ELF-1 (cell line): ENCODE measurements around the gene RAD51B.

Source experiments
- DNase-seq: peaks from one replicate; pipeline ENCODE4 v3.0.0-alpha.2; 2016; ENCODE audit warnings: low read depth, low spot score

The RAD51B gene

DNA sequence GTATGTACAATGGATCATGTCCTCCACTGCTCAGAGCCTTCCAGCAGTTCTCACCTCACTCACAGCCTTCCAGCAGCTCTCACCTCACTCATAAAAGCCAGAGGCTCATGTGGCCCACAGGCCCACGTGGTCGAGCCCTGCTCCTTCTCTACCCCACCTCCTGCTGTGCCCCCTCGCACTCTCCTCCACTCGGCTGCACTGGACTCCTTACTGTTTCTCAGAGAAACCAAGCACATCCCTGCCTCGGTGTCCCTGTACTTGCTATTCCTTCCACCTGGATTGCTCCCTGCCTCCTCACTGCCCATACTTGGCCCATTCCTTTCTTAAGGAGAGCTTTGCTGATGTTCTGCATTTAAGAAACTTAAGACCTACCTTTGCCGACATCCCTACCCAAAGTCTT is 753.5 kb downstream of the RAD51B start:
- no peak for DNase-seq

DNA sequence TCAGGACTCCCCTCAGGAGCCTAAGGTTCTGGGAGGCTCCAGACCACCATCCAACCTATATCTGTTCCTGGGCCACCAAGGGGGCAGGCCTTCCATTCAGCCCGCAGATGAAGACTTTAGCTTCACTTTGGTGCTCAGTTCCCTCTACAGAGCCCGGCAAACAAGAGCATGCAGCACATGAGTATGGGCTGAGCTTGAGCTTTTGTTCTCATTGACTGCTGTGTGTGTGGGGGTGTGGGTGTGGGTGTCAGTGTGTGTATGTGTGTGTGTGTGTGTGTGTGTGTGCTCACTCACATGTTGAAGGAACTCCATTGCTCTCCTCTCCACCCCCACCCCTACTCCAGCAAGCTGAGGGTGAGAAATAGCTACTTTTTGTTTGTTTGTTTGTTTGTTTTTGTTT is 754.1 kb downstream of the RAD51B start:
- DNase-seq, result no peak

DNA sequence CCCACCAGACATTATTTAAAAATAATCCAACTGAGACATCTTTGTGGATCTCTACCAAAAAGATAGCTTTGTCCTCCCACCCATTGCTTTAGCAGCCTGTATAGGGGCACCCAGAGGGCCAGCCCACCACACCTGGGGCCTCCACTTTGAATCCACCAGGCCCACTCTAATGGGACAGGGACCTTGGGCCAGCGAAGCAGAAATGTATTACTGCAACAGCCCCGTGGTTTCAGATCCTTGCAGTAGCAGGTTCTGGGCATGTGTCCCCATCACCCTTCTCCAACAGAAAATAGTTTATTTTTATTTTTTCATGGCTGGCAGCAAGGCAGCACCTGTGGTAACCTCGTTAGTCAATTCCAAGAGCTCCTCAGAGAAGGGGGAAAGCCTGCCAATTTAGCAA is 754.9 kb downstream of the RAD51B start:
- no peak for DNase-seq

DNA sequence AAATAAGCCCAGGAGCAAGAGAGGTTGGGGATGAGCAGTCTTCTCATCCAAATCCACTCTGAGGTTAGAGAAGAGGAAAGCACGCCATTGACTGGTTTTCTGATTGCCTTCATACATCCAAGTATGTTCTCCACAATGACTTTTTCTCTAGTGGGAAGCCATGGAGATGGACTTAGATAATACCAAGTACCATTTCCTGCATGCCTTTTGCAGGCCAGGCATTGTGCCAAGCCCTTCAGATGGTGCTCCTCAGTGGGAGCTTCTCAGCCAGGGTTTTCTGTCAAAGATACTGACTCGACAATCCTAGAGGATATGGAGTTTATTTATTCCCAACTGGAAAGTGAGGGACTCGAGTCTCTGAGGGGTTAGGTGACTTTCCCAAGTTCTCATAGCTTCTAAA is 755.3 kb downstream of the RAD51B start:
- no peak for DNase-seq

DNA sequence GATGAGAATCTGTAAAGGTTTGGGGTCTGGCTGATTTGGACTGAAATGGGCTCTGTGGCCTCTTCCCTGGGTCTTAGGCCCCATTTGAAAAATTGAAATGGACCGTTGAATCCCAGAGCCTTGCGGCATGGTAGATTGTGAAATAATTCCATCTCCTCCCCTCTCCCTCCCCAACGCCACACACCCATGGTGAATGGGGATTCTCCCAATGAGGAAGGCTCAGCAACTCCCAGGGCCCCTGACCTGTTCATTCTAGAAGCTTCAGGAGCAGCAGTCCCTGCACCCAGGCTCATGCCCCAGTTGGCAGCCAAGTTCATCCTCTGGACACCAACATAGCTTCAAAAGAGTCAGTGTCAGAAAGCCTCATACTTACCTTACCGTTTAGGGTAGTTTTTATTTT is 755.8 kb downstream of the RAD51B start:
- DNase-seq, result no peak

DNA sequence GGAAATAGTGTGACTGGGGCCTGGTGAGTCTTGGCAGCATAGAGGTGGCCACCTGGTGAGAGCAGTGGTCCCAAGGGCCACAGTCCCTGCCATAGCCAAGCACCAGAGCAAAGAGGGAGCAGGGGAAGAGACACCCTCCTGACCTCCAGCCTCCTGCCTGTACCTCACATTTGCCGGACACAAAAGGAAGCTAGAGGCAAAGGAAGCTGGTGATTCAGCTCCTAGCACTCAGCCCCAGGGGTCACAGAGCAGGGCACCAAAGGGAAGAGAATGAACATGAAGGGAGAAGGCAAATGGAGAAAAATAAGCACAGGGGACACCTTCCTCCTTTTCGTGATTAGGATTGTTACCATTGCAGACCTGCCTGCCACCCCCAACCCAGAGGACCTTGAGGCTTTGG is 756.5 kb downstream of the RAD51B start:
- no peak for DNase-seq

DNA sequence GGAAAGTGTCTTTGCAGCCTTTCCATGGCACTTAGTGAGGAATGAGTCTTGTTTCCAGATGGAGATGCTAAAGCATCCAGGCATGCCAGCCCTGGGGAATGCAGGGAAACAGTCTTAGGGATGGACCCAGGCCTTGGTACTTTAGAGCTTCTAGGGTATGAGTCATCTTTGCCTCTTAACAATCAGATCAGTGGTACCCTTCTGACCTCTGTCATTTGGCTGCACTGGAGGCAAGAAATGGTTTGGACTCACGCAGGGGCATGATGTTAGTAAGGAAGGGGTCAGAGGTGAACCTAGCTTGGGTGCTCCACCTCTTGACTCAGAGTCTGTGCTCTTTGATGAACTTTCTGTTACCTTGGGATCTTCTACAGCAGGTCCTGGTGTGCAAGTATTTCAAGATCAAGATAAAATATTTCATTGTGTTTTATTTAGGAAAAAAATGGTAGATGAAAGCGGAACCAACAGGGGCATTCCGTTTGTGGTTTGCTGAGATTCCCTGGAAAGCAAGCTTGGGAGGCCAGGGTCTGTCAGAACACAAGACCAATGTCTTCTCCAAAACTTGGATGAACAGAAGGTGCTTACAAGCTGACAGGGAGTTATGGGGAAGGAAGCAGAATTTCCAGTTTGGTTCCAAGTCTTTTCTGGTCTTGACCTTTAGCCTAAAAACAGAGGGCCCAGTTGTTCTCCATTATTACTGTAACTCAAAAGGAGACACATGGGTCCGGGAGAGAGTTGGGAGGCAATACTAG is 757.1 kb downstream of the RAD51B start:
- no peak for DNase-seq

DNA sequence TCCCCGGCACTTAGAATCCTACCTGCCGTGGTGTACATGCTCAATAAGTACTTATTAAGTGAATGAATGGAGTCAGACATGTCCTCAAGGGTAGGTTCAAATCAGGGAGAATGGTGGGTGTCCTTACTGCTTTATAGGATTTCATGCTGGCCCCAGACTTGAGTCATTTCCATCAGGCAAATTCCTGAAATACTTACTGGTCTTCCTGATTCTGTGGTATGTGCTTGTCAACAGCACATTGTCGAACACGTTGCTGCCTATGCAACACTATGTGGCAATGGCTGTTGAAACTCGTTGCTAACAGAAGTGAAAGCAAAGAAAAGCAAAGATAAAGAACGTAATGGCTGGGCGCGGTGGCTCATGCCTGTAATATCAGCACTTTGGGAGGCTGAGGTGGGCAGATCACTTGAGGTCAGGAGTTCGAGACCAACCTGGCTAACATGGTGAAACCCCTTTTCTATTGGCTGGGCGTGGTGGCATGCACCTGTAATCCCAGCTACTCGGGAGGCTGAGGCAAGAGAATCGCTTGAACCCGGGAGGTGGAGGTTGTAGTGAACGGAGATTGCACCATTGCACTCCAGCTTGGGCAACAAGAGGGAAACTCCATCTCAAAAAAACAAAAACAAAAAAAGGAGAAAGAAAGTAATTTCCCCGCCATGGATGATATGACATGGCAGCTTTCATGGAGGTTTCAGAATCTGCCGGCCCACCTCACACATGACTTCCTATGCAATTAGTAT is 758.4 kb downstream of the RAD51B start:
- DNase-seq, result peak; percentile 67

DNA sequence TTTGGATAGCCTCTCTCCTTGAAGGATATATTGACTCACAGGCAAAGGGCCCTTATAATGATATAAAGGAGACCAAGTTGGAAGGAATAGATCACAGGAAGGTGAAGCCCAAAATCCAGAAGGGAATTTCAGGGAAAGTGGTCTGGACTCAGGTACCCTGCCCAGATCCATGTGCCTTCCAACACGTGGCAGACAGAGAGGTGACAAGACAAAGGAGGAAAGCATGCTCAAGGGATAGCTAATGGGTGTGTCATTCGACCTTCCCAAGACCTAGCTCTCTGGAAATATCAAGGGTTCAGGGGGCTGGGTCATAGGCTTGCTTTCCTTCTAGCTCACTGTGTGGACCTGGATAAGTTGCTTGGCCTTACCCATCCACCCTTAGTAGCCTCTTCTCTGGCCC is 759.0 kb downstream of the RAD51B start:
- DNase-seq, result no peak

DNA sequence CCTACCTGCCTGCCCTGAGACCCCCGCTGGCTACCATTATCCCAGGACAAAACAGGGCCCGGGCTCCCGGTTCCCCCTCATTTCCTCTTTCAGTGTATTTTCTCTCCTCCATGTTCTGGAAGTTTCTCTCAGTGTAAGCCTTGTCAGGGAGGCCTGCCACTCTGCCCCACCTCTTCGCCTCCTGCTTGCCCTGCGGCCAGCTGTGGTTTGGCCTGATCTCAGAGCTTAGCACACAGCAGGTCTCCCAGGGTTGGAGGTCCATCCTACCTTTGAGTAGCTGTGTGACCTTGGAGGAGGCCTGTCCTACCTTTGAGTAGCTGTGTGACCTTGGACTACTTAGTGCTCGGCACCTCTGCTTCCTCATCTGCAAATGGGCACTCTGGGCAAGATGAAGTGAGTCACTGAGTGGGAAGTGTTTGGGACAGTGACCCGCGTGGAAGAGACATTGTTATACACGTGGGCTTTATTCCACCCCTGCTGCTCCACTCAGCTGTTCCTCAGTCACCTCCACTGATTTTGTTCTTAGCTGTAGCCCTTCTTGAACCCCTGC is 760.6 kb downstream of the RAD51B start:
- DNase-seq, result no peak

DNA sequence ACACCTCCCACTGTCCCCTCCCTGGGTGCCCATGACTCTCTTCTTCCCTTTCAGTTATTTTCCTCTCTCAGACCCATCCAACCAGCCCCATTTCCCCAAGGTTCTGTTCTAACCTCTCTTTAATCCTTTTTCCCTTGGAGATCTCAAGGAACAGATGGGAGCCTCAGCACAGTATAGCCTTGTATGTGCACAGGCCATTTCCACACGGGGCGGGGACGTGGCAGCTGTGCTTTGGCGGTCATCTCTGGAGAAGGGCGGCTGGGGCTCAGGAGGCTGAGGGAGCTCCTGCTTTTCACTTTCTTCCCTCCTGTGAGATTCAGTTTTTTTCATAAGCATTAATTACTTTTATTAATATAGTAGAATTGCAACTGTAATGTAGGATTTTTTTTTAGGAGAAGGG is 761.1 kb downstream of the RAD51B start:
- DNase-seq, result no peak

DNA sequence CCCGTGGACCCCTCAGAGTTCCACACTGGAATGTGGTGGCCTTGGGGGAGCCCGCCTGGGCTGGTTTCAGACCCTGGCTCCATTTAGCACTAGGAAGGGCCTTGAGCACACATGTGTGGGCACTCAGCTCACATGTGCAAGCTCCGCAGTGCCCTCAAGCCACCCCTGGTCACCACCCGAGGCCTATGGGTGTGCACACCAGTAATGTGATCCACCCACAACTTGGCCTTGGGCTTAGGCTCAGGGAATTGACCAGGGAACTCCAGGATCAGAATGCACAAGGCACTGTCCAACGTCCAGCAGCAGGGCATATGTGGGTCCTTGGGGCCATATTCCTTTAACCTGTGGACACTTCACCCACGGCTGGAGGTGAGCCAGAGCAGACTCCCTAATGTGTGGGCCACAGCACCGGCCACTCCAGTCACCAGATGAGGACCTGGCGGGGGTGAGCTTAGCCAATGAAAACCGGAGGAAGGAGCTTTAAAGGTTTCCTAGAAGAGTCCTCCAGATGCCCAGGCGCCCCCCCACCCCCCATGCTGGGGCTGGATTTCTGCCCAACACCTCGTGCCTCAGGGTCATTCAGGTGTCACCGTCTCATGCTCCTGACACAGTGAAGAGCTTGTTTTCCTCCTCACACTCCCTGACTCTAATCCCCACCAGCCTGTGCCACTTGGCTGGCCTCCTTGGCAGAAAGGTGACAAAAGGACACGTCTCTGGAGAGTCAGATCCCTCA is 764.1 kb downstream of the RAD51B start:
- no peak for DNase-seq

DNA sequence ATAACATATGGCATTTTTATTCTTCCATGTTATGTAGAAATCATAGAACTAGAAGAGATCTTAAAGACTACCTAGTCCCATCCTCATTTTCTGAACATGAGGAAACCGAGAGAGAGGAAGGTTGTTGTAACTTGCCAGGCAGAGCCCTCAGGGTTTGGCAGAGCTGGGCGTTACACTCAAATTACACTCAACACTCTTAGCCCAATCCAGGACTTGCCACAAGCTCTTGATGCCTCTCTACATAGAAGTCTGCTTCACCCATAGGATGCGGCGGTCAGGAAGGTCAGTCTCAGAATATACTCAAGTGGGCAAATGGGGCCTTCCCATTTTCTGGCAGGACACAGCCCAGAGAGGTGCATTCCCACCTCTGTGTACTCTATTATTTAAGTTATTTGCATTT is 765.2 kb downstream of the RAD51B start:
- DNase-seq, result no peak

DNA sequence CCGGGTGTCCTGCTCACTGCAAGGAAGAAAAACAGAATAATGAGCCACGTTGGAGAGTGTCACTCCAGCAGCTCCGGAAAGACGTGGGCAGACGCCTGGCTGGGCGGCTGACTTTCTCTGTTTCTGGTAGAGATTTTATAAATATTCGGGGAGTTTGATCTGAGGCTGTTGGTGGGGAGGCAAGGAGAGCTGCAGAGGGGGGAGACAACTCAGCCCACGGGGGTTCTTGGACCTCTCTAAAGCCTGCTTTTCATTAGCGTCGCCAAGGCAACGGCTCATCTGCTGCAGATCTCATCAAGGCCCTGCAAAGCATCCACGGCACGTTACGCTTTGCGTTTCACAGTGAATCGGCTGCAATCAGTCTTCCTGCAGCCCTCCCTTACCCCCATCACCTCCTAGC is 766.1 kb downstream of the RAD51B start:
- DNase-seq, result no peak

DNA sequence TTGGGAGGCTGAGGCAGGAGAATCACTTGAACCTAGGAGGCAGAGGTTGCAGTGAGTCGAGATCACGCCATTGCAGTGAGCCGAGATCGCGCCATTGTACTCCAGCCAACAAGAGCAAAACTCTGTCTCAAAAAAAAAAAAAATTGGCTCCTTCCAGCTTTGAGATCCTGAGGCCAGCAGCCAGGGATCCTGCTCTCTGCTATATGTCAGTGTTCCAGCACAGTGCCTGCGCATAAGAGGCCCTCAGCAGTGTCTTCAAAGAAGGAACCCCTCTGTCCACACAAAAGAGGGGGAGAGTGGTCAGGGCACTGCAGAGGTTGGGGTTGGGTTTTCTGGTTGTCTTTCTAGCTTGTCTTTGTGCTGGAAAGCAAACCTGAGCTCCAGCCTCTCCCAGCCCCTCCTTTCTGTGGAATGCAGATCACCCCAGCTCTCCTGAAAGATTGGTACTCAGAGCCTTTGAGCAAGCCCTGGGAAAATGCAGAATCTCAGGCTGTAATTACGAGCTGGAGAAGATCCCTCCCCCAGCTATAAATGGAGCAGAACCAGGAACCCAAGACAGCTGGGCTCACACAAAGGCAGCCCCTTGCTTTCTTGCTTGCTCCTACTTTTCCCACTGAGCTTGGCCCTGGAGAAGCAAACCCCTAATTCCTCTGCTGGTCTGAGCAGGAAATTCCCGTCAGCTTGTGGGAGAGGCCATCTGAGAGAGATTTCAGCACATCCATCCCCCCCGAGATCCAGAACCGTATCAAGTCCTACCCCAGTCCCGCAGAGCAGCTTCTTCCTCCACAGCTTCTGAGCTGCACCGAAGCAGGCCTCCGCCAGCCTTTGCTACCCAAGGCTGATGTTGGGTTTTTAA is 767.5 kb downstream of the RAD51B start:
- no peak for DNase-seq

DNA sequence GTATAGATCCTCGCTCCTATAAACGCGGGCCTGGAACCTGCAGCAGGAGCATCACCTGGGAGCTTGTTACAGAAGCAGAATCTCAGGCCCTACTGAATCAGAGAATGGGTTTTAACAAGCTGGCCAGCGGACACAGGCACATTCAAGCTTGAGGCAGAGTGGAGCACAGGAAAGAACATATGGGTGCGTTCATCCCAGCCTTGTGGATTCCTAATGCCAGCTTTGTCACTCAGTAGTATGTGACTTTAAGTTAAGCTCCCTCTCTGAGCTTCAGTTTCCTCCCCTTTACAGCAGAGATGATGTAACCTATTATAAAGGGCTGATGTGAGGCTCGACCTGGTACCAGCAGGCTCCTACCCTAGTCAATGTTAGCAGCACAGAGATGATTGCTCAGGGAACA is 768.4 kb downstream of the RAD51B start:
- no peak for DNase-seq

DNA sequence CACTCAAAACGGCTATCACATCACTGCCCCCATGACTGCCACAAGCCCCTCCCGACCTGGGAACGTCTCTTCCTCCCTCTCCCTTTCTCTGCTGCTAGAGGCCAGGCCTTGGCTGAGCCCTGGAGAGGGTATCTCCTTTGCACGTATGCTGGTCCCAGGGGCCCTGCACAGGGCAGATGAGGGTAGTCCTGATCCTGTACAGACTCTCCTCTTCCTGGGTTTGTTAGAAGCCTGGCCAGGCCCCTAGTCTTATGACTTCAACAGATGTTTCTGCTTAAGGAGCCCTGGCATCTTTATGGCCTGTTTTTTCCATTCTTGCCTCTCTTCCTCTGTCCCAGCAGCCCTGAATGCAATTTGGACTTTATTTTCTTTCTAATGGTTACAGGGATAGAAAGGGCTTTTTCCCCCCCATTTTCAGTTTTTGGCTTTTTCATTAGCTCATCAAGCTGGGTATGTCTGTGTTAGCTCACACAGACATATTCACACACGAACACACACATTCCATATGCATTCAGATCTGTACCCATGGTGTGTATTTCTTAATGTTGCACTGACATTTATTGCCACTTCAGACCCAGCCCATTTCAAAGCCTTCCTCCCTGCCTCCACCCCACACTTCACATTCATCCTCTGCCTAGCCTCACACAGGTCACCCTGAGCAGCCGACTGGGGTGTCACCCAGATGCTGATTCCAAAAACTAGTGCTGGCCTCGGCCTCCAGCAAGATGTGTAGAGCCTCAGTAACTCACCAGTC is 770.0 kb downstream of the RAD51B start:
- DNase-seq, result peak; percentile 61

DNA sequence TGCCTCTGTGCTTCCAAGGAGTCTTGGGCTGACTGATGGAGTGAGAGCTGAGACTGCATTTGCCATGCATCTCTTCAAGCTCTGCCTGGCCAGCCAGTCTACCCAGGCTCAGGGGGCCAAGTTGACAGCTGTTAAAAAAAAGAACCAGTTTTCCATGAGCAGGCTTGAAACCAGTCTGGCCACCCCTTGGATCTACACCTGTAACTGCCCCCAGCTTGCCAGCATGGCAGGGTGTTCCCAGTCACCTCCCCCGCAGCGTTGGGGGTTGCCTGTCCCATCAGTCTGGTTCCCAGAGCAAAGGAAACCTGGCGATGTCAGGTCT is 770.6 kb downstream of the RAD51B start:
- DNase-seq, result no peak

DNA sequence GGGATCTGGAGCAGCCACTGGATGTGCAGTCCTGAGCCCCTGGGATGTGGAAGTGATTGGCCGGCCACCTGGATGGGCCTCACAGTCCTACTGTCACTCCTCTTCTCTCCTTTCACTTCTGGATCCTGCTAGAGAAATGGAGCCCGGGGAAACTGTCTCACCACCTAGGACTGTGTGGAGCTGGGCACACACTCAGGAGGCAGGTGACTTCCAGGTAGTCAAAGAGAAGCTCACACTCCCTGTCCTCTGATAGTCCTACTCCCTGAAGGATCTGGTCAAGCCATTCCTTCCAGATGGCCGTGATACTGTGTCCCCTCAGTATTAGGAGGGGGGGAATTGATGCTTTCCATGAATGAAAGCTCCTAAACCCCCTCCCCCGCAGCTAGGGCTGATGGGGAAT is 772.2 kb downstream of the RAD51B start:
- DNase-seq, result no peak

DNA sequence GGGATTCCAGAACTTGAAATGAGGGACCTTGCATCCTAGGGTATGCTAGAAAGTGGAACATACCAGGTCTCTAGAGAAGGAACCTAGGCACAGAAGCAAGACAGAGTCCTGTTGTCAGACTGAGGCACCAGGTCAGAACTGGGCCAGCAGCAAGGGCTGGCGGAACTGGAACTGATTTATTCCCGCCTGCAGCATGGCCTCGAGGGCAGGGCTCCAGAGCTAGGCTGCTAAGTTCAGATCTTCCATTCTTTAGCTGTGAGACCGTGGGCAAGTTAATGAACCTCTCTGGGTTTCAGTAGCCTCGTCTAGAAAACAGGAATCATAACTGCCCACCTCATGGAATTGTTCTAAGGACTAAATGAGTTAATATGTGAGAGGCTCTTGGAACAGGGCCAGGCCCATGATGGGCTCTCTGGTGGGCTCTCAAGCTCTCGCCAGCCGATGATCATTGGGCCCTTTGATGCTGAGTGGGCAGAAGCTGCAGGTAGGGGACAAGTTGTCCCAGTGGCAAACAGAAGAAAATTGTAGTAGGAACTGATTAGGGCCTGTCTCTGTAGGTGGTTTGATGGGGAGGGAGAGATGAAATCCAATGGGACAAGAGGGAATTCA is 773.5 kb downstream of the RAD51B start:
- DNase-seq, result no peak
